SK-N-SH treated with all-trans-retinoic acid at 6 μM for 48 hours (cell line): ENCODE data around the gene PAPPA.

Source experiments
- ARNTL ChIP-seq: fragments of 450-650 bp; formaldehyde crosslinking; IDR thresholded peaks from 2 replicates; pipeline ENCODE4 v1.5.0; 2020; ENCODE audit warnings: low read depth, mild to moderate bottlenecking, moderate library complexity, borderline replicate concordance
- CSDC2 ChIP-seq: fragments of 250-450 bp; sonication (Bioruptor Pico); IDR thresholded peaks from 2 replicates; pipeline ENCODE4 v1.5.0; 2020; ENCODE audit warnings: mild to moderate bottlenecking, moderate library complexity
- GLIS3 ChIP-seq: fragments of 250-450 bp; sonication (Bioruptor Pico); IDR thresholded peaks from 2 replicates; pipeline ENCODE4 v1.5.0; 2020; ENCODE audit warnings: mild to moderate bottlenecking, moderate library complexity
- ISL1 ChIP-seq: fragments of 250-450 bp; sonication (Bioruptor Pico); IDR thresholded peaks from 2 replicates; pipeline ENCODE4 v2.1.2; 2022; ENCODE audit warnings: mild to moderate bottlenecking, moderate library complexity
- OSR1 ChIP-seq: fragments of 250-450 bp; sonication (Bioruptor Pico); IDR thresholded peaks from 2 replicates; pipeline ENCODE4 v1.8.0; 2022; ENCODE audit warnings: moderate library complexity, mild to moderate bottlenecking, inconsistent platforms
- PATZ1 ChIP-seq: fragments of 250-450 bp; sonication (Bioruptor Pico); IDR thresholded peaks from 2 replicates; pipeline ENCODE4 v1.8.0; 2020; ENCODE audit warnings: mild to moderate bottlenecking, moderate library complexity, borderline replicate concordance
- POU6F1 ChIP-seq: fragments of 250-450 bp; sonication (Bioruptor Pico); IDR thresholded peaks from 2 replicates; pipeline ENCODE4 v1.8.0; 2021; ENCODE audit warnings: low read depth, mild to moderate bottlenecking, moderate library complexity, borderline replicate concordance
- PPARA ChIP-seq: fragments of 250-450 bp; sonication (Bioruptor Pico); IDR thresholded peaks from 2 replicates; pipeline ENCODE4 v1.5.0; 2020; ENCODE audit warnings: mild to moderate bottlenecking, borderline replicate concordance
- SNAI2 ChIP-seq: fragments of 250-450 bp; sonication (Bioruptor Pico); IDR thresholded peaks from 2 replicates; pipeline ENCODE4 v1.5.0; 2020; ENCODE audit warnings: mild to moderate bottlenecking, moderate library complexity
- TCF4 ChIP-seq: fragments of 250-450 bp; sonication (Bioruptor Pico); IDR thresholded peaks from 2 replicates; pipeline ENCODE4 v1.8.0; 2021; ENCODE audit warnings: mild to moderate bottlenecking, moderate library complexity, borderline replicate concordance
- ZC3H10 ChIP-seq: fragments of 250-450 bp; sonication (Bioruptor Pico); IDR thresholded peaks from 2 replicates; pipeline ENCODE4 v1.5.1; 2021; ENCODE audit warnings: mild to moderate bottlenecking, moderate library complexity
- ZNF8 ChIP-seq: fragments of 450-650 bp; formaldehyde crosslinking; IDR thresholded peaks from 2 replicates; pipeline ENCODE4 v1.5.0; 2020; ENCODE audit warnings: mild to moderate bottlenecking, moderate library complexity
- TF ChIP-seq, protein P1 (sequence below): fragments of 250-450 bp; sonication (Bioruptor Pico); IDR thresholded peaks from 2 replicates; pipeline ENCODE4 v1.5.1; 2020; ENCODE audit warnings: low read depth, mild to moderate bottlenecking, moderate library complexity

- TF ChIP-seq ISL1, result no peak
- no peak for TF ChIP-seq ZNF8 (CRISPR knock-in tag)
- no peak for TF ChIP-seq CSDC2 (CRISPR knock-in tag)
- no peak for TF ChIP-seq OSR1 (CRISPR knock-in tag)
- TF ChIP-seq GLIS3 (CRISPR knock-in tag), result no peak
- TF ChIP-seq POU6F1, result no peak
- no peak for TF ChIP-seq SNAI2 (CRISPR knock-in tag)
- no peak for TF ChIP-seq PPARA (CRISPR knock-in tag)
- no peak for TF ChIP-seq PATZ1 (CRISPR knock-in tag)
- TF ChIP-seq, protein P1, sequence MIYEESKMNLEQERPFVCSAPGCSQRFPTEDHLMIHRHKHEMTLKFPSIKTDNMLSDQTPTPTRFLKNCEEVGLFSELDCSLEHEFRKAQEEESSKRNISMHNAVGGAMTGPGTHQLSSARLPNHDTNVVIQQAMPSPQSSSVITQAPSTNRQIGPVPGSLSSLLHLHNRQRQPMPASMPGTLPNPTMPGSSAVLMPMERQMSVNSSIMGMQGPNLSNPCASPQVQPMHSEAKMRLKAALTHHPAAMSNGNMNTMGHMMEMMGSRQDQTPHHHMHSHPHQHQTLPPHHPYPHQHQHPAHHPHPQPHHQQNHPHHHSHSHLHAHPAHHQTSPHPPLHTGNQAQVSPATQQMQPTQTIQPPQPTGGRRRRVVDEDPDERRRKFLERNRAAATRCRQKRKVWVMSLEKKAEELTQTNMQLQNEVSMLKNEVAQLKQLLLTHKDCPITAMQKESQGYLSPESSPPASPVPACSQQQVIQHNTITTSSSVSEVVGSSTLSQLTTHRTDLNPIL, result no peak
- TF ChIP-seq TCF4 (CRISPR knock-in tag), result no peak
- no peak for TF ChIP-seq ARNTL (CRISPR knock-in tag)
- TF ChIP-seq ZC3H10 (CRISPR knock-in tag), result no peak
Observed at GRCh38 chr9:116448431-116448830, 294.8 kb downstream of the PAPPA start.
